GM12878 (cell line): ENCODE results near the gene TMEM176B. TPM values are rescaled to one million over a fixed set of nuclear protein-coding genes. Genes with fewer than 3 reads are reported as not detected.

ENCODE experiments used
- ATAC-seq: fragments of 200-7000 bp; cut with Tn5 transposase; 3 replicates; pipeline ENCODE4 v1.9.1; 2020; ENCODE audit warnings: mild to moderate bottlenecking, moderate library complexity
- BruUV-seq: library from RNA; stranded (reverse); fragments of 400-500 nt; replicated peaks from 2 replicates; lab custom pipeline; 2021; lab: Mats Ljungman, UMichigan
- CTCF ChIA-PET: fragments of 300-600 bp; sonication (Branson Sonifier 250); formaldehyde crosslinking; extraction: SDS; loops from one replicate; lab custom pipeline; 2021; ENCODE audit warnings: inconsistent platforms; lab: Yijun Ruan, JAX
- POLR2A ChIA-PET: fragments of 350-600 bp; formaldehyde crosslinking; extraction: SDS; loops from one replicate; lab custom pipeline; 2021; ENCODE audit warnings: inconsistent platforms; lab: Charles Lee
- RAD21 ChIA-PET: fragments of 300-600 bp; sonication (Branson Sonifier 250); formaldehyde crosslinking; loops from one replicate; lab custom pipeline; 2023; ENCODE audit warnings: antibody characterized with exemption; ENCODE audit not compliant: unreplicated experiment; lab: Charles Lee
- SMC1A ChIA-PET: fragments of 300-600 bp; sonication (Branson Sonifier 250); formaldehyde crosslinking; loops from one replicate; lab custom pipeline; 2023; ENCODE audit not compliant: unreplicated experiment, uncharacterized antibody; lab: Charles Lee
- DNase-seq: peaks from one replicate; pipeline ENCODE4 v3.0.0-alpha.2; 2011; ENCODE audit warnings: low read depth, low spot score
- FAIRE-seq: peaks from 3 replicates; lab custom pipeline; 2011; peaks lifted over from hg19 to GRCh38; lab: Jason Lieb, UNC
- H2AFZ ChIP-seq: 2 replicates; pipeline ENCODE4 v1.6.0; 2011; ENCODE audit warnings: low read depth, low read length, control low read depth; ENCODE audit not compliant: control insufficient read depth
- H3K27ac ChIP-seq: 2 replicates; pipeline ENCODE4 v1.5.1; 2011; ENCODE audit warnings: control low read depth; ENCODE audit not compliant: control insufficient read depth, insufficient read depth
- H3K27me3 ChIP-seq, 2 experiments: replicated peaks in 1 of 2; 2 replicates each; pipeline versions ENCODE4 v1.6.0 to v1.6.1; 2011; ENCODE audit warnings: low read length in 1 of 2; ENCODE audit not compliant: control insufficient read depth in 2 of 2, insufficient read depth in 2 of 2
- H3K36me3 ChIP-seq, 2 experiments: 2 replicates each; pipeline ENCODE4 v1.5.1; 2011; ENCODE audit warnings: low read length in 1 of 2; ENCODE audit not compliant: control insufficient read depth in 2 of 2, insufficient read depth in 2 of 2
- H3K4me1 ChIP-seq: 2 replicates; pipeline ENCODE4 v1.6.1; 2011; ENCODE audit warnings: mild to moderate bottlenecking, low read length, moderate library complexity, mixed read lengths; ENCODE audit not compliant: control insufficient read depth, insufficient read depth
- H3K4me2 ChIP-seq: 2 replicates; pipeline ENCODE4 v1.6.0; 2011; ENCODE audit warnings: control low read depth; ENCODE audit not compliant: control insufficient read depth, insufficient read depth
- H3K4me3 ChIP-seq: fragments of 200-600 bp; sonication (generic); 2 replicates; pipeline ENCODE4 v1.5.1; 2016
- H3K79me2 ChIP-seq: 2 replicates; pipeline ENCODE4 v1.6.0; 2011; ENCODE audit warnings: low read length; ENCODE audit not compliant: control insufficient read depth, insufficient read depth
- H3K9ac ChIP-seq: 2 replicates; pipeline ENCODE4 v1.8.0; 2011; ENCODE audit warnings: low read length, control low read depth, mixed read lengths; ENCODE audit not compliant: control insufficient read depth, insufficient read depth
- H3K9me3 ChIP-seq: replicated peaks from 3 replicates; pipeline ENCODE4 v1.5.1; 2011; ENCODE audit warnings: mild to moderate bottlenecking, low read length; ENCODE audit not compliant: control insufficient read depth, insufficient read depth
- H4K20me1 ChIP-seq: 2 replicates; pipeline ENCODE4 v1.6.0; 2011; ENCODE audit not compliant: control insufficient read depth, insufficient read depth
- ETV6 ChIP-seq, 2 experiments: fragments of 450-650 bp in 1 of 2; IDR thresholded peaks in 1 of 2; conservative IDR thresholded peaks in 1 of 2; 2 replicates each; pipeline ENCODE4 v1.6.1; 2014; ENCODE audit warnings: antibody characterized with exemption in 1 of 2, borderline replicate concordance in 1 of 2, low read depth in 1 of 2, mild to moderate bottlenecking in 1 of 2, moderate library complexity in 1 of 2
- NR2F1 ChIP-seq: fragments of 450-650 bp; conservative IDR thresholded peaks from 2 replicates; pipeline ENCODE4 v1.6.1; 2017; ENCODE audit warnings: mild to moderate bottlenecking
- WGBS: methylation state at CpG from one replicate; pipeline ENCODE4 v1.1.6; 2016; ENCODE audit warnings: low lambda C conversion rate; ENCODE audit not compliant: insufficient replicate concordance, insufficient coverage; ENCODE audit errors: missing lambda C conversion rate; 5-methylcytosine and 5-hydroxymethylcytosine counted together
- in situ Hi-C: fragments of 300-500 bp; cut with MboI; formaldehyde crosslinking; loops from 9 replicates; pipeline ENCODE4 v1.14.3; 2018; ENCODE audit warnings: mixed read lengths
- intact Hi-C: fragments of 100-400 bp; cut with micrococcal nuclease; formaldehyde crosslinking; loops from one replicate; pipeline ENCODE4 v1.14.2; 2022; ENCODE audit not compliant: unreplicated experiment
- polyA plus RNA-seq, 11 experiments: library from polyadenylated mRNA; depleted of rRNA in 4 of 11; unstranded in 6 of 11; stranded (reverse) in 5 of 11; fragments of >200 nt; fragmentation: Nextera tagmentation in 4 of 11; fragmentation: Illumina TruSeq in 1 of 11; extraction: Ambion mirVana in 4 of 11; extraction: Trizol in 1 of 11; gene quantifications; 1 replicate in 1 of 11; 2 replicates in 10 of 11; pipeline versions ENCODE4 v1.2.1 to v1.2.3, GENCODE V29; 2011 to 2016; ENCODE audit warnings: inconsistent platforms in 2 of 11, missing spikeins in 2 of 11, low read depth in 1 of 11
- total RNA-seq, 4 experiments: library from RNA; depleted of rRNA in 3 of 4; stranded (reverse); fragments of >200 nt in 3 of 4; fragmentation: Illumina TruSeq in 1 of 4; extraction: Trizol in 1 of 4; gene quantifications; 2 replicates each; pipeline versions ENCODE4 v1.2.1 to v1.2.3, GENCODE V29; 2013 to 2021
- TF ChIP-seq, protein P1 (sequence below): fragments of 450-650 bp; formaldehyde crosslinking; IDR thresholded peaks from 2 replicates; pipeline ENCODE4 v1.4.0; 2020; ENCODE audit warnings: mild to moderate bottlenecking, moderate library complexity

TMEM176B gene
- total and polyA plus RNA-seq, 10 of the 15 experiments (the other 5 are each of a cell fraction or from before 2014, with no cell fraction given): 0.05 to 0.40 (median 0.20) TPM; not detected in 4

GRCh38 chr7:150797661-150798060 is 2.5 kb downstream of the TMEM176B start:
- in situ Hi-C loops (no loop called here), intact Hi-C loops (no loop called here)
- Histone ChIP-seq H3K9ac (no peak overlapping the region), H3K27me3 (peaks cover 10 to 17% of the 10 kb centered on the region in 2 experiments; a peak in 3 of 4 replicates), H2AFZ (no peak overlapping the region), H3K36me3 (no peaks in the 10 kb centered on the region), H3K4me2 (no peak overlapping the region), H3K79me2 (no peaks in the 10 kb centered on the region), H4K20me1 (no peaks in the 10 kb centered on the region), H3K9me3 (no peaks in the 10 kb centered on the region), H3K27ac (no peak overlapping the region), H3K4me1 (no peaks in the 10 kb centered on the region), H3K4me3 (no peak overlapping the region)
- CTCF ChIA-PET: interaction anchor here (0.5 to 1.2 kb wide), 2 partner anchors 19 to 101 kb away, joined by 3 read pairs; no protein-coding TSS in a partner anchor
- SMC1A ChIA-PET: interaction anchor here (0.5 kb wide), 1 partner anchor 13 kb away, joined by 3 read pairs; no protein-coding TSS in a partner anchor
- no peak for TF ChIP-seq NR2F1
- no peak for TF ChIP-seq ETV6 (conservative IDR thresholded peaks at IDR 0.05 in 1 of 2, IDR thresholded peaks at IDR 0.05 in 1 of 2; ENCODE audit: borderline replicate concordance in 1 of 2, low read depth in 1 of 2)
- TF ChIP-seq, protein P1, sequence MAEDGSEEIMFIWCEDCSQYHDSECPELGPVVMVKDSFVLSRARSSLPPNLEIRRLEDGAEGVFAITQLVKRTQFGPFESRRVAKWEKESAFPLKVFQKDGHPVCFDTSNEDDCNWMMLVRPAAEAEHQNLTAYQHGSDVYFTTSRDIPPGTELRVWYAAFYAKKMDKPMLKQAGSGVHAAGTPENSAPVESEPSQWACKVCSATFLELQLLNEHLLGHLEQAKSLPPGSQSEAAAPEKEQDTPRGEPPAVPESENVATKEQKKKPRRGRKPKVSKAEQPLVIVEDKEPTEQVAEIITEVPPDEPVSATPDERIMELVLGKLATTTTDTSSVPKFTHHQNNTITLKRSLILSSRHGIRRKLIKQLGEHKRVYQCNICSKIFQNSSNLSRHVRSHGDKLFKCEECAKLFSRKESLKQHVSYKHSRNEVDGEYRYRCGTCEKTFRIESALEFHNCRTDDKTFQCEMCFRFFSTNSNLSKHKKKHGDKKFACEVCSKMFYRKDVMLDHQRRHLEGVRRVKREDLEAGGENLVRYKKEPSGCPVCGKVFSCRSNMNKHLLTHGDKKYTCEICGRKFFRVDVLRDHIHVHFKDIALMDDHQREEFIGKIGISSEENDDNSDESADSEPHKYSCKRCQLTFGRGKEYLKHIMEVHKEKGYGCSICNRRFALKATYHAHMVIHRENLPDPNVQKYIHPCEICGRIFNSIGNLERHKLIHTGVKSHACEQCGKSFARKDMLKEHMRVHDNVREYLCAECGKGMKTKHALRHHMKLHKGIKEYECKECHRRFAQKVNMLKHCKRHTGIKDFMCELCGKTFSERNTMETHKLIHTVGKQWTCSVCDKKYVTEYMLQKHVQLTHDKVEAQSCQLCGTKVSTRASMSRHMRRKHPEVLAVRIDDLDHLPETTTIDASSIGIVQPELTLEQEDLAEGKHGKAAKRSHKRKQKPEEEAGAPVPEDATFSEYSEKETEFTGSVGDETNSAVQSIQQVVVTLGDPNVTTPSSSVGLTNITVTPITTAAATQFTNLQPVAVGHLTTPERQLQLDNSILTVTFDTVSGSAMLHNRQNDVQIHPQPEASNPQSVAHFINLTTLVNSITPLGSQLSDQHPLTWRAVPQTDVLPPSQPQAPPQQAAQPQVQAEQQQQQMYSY: no peak
- FAIRE-seq (no peak), DNase-seq (no peak), ATAC-seq (no peak)
- WGBS: 48% methylated on average over 4 of the region's 4 CpGs
- RAD21 ChIA-PET: no interaction called here
- POLR2A ChIA-PET: interaction anchor here (1.9 kb wide), 1 partner anchor 10 kb away, joined by 7 read pairs; no protein-coding TSS in a partner anchor
- BruUV-seq: no TSS peak
